ENCODE measurements around the gene MAGI2. TPM values are rescaled to one million over a fixed set of nuclear protein-coding genes. Genes with fewer than 3 reads are reported as not detected.
A peak's percentile ranks its signal among the peaks of the same experiment; 100 is the strongest.

MAGI2 gene
- total and polyA plus RNA-seq, 2 of the 13 experiments (the other 11 are each of a cell fraction or from before 2014, with no cell fraction given) = 1.5 to 3.8 TPM

DNA sequence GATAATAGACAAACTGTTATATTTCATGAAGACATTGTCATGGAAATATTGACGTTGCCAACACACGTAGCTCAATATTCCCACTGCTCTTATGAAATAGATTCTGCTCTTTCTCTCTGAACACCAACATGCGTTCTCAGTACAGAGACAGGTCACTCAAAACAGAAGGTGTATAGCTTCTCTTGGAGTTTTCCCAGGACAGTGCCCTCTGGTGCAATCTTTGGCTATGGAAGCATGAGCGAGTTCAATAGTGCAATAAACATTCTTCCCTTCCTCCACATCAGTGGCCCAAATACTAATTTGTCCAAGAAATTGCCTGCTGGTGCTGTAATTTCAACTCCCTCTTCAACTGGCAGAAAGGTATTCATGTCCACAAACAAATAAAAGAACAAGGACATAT lies 145.3 kb downstream of the MAGI2 start (continued):
- TF ChIP-seq, protein P1, sequence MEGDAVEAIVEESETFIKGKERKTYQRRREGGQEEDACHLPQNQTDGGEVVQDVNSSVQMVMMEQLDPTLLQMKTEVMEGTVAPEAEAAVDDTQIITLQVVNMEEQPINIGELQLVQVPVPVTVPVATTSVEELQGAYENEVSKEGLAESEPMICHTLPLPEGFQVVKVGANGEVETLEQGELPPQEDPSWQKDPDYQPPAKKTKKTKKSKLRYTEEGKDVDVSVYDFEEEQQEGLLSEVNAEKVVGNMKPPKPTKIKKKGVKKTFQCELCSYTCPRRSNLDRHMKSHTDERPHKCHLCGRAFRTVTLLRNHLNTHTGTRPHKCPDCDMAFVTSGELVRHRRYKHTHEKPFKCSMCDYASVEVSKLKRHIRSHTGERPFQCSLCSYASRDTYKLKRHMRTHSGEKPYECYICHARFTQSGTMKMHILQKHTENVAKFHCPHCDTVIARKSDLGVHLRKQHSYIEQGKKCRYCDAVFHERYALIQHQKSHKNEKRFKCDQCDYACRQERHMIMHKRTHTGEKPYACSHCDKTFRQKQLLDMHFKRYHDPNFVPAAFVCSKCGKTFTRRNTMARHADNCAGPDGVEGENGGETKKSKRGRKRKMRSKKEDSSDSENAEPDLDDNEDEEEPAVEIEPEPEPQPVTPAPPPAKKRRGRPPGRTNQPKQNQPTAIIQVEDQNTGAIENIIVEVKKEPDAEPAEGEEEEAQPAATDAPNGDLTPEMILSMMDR (CRISPR knock-in tag; IDR thresholded peaks at IDR 0.05) = peak; percentile 41
- TF ChIP-seq CEBPG (CRISPR knock-in tag; IDR thresholded peaks at IDR 0.05) (0 out of 2 replicates have a peak, but pooled peaks have one; percentile 9), ONECUT2 (CRISPR knock-in tag; IDR thresholded peaks at IDR 0.05) (no peak), TRIM24 (CRISPR knock-in tag; IDR thresholded peaks at IDR 0.05) (no peak), ARNT (IDR thresholded peaks at IDR 0.05) (no peak), FOXC1 (CRISPR knock-in tag; IDR thresholded peaks at IDR 0.05; ENCODE audit: borderline replicate concordance) (no peak), ZNF501 (CRISPR knock-in tag; IDR thresholded peaks at IDR 0.05) (no peak)
- TF ChIP-seq, protein P2, sequence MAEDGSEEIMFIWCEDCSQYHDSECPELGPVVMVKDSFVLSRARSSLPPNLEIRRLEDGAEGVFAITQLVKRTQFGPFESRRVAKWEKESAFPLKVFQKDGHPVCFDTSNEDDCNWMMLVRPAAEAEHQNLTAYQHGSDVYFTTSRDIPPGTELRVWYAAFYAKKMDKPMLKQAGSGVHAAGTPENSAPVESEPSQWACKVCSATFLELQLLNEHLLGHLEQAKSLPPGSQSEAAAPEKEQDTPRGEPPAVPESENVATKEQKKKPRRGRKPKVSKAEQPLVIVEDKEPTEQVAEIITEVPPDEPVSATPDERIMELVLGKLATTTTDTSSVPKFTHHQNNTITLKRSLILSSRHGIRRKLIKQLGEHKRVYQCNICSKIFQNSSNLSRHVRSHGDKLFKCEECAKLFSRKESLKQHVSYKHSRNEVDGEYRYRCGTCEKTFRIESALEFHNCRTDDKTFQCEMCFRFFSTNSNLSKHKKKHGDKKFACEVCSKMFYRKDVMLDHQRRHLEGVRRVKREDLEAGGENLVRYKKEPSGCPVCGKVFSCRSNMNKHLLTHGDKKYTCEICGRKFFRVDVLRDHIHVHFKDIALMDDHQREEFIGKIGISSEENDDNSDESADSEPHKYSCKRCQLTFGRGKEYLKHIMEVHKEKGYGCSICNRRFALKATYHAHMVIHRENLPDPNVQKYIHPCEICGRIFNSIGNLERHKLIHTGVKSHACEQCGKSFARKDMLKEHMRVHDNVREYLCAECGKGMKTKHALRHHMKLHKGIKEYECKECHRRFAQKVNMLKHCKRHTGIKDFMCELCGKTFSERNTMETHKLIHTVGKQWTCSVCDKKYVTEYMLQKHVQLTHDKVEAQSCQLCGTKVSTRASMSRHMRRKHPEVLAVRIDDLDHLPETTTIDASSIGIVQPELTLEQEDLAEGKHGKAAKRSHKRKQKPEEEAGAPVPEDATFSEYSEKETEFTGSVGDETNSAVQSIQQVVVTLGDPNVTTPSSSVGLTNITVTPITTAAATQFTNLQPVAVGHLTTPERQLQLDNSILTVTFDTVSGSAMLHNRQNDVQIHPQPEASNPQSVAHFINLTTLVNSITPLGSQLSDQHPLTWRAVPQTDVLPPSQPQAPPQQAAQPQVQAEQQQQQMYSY (CRISPR knock-in tag; IDR thresholded peaks at IDR 0.05) = no peak
- TF ChIP-seq, protein P3, sequence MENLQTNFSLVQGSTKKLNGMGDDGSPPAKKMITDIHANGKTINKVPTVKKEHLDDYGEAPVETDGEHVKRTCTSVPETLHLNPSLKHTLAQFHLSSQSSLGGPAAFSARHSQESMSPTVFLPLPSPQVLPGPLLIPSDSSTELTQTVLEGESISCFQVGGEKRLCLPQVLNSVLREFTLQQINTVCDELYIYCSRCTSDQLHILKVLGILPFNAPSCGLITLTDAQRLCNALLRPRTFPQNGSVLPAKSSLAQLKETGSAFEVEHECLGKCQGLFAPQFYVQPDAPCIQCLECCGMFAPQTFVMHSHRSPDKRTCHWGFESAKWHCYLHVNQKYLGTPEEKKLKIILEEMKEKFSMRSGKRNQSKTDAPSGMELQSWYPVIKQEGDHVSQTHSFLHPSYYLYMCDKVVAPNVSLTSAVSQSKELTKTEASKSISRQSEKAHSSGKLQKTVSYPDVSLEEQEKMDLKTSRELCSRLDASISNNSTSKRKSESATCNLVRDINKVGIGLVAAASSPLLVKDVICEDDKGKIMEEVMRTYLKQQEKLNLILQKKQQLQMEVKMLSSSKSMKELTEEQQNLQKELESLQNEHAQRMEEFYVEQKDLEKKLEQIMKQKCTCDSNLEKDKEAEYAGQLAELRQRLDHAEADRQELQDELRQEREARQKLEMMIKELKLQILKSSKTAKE (CRISPR knock-in tag; IDR thresholded peaks at IDR 0.05; ENCODE audit: borderline replicate concordance) = no peak
